ENCODE results near the gene PEX14.

The PEX14 gene

GRCh38 chr1:10646347-10646861, 171.7 kb downstream of the PEX14 start:
- Histone ChIP-seq H3K9me3 (ENCODE audit: low read length) (no peaks in the 10 kb centered on the region), H3K27me3 (ENCODE audit: insufficient read depth, low read length) (no peaks in the 10 kb centered on the region), H4K20me1 (ENCODE audit: insufficient read depth, low read length) (no peaks in the 10 kb centered on the region), H3F3A (ENCODE audit: insufficient read depth, low read length) (no peaks in the 10 kb centered on the region), H3K4me3 (ENCODE audit: low read depth, low read length, poor library complexity, severe bottlenecking) (no peak overlapping the region), H3K4me1 (ENCODE audit: insufficient read depth, low read length, severe bottlenecking) (no peaks in the 10 kb centered on the region), H3K36me3 (ENCODE audit: insufficient read depth, low read length) (no peaks in the 10 kb centered on the region), H3K9me2 (ENCODE audit: low read depth, low read length) (no peaks in the 10 kb centered on the region), H2AFZ (ENCODE audit: low read length) (no peak overlapping the region), H3K27ac (ENCODE audit: low read depth, low read length, poor library complexity, severe bottlenecking) (no peak overlapping the region), H3K9ac (ENCODE audit: low read length) (no peak overlapping the region), H3K79me2 (ENCODE audit: insufficient read depth, low read length) (no peaks in the 10 kb centered on the region), H3K4me2 (ENCODE audit: low read length) (no peak overlapping the region)
- no peak for TF ChIP-seq CTCF (IDR thresholded peaks at IDR 0.05; ENCODE audit: low read length)
- TF ChIP-seq EZH2 (IDR thresholded peaks at IDR 0.05; ENCODE audit: borderline replicate concordance, low read length): no peak

DNA sequence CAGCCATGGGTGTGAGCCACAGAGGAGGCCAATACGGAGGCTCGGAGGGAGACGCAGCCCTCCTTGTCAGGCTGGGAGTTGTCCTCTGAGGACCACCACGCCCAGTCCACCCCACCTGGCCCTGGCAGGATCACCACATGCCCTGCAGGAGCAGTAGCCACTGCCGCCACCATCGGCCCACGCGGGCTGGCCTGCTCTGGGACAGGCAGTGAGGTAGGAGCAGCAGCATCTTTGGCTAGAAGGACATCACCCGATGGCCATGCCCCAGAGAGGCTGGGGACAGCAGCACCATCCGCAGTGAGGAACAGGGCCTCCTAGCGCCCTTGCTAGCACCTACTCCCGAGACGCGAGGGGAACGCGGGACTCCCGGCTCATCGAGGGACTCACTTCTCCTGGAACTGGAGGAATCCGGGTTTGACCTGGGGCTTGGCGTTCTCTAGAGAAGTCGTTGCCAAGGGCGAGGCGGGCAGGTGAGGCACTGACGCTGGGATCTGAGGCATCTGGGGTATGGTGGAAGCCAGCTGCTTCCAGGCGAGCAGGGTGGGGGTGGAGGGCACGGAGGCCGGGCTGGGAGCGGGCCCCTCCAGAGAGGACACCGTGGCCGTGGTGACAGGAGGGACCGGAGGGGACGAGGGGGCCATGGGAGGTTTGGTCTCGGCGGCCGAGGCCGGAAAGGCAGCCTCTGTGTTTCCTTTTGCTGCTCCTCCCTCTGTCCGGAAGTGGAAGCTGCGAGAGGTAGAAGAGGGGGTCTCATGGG, 172.8 kb downstream of the PEX14 start:
- H4K20me1 ChIP-seq (ENCODE audit: insufficient read depth, low read length): no peaks in the 10 kb centered on the region
- no peaks in the 10 kb centered on the region for H3K27me3 ChIP-seq (ENCODE audit: insufficient read depth, low read length)
- H3F3A ChIP-seq (ENCODE audit: insufficient read depth, low read length): no peaks in the 10 kb centered on the region
- H3K9me2 ChIP-seq (ENCODE audit: low read depth, low read length): no peaks in the 10 kb centered on the region
- H3K4me2 ChIP-seq (ENCODE audit: low read length): no peak overlapping the region
- no peak overlapping the region for H2AFZ ChIP-seq (ENCODE audit: low read length)
- H3K9ac ChIP-seq (ENCODE audit: low read length): no peak overlapping the region
- H3K27ac ChIP-seq (ENCODE audit: low read depth, low read length, poor library complexity, severe bottlenecking): no peak overlapping the region
- H3K36me3 ChIP-seq (ENCODE audit: insufficient read depth, low read length): no peaks in the 10 kb centered on the region
- no peak for TF ChIP-seq EZH2 (IDR thresholded peaks at IDR 0.05; ENCODE audit: borderline replicate concordance, low read length)
- no peak for TF ChIP-seq CTCF (IDR thresholded peaks at IDR 0.05; ENCODE audit: low read length)
- H3K4me3 ChIP-seq (ENCODE audit: low read depth, low read length, poor library complexity, severe bottlenecking): no peak overlapping the region
- H3K79me2 ChIP-seq (ENCODE audit: insufficient read depth, low read length): no peaks in the 10 kb centered on the region
- no peaks in the 10 kb centered on the region for H3K4me1 ChIP-seq (ENCODE audit: insufficient read depth, low read length, severe bottlenecking)
- H3K9me3 ChIP-seq (ENCODE audit: low read length): no peaks in the 10 kb centered on the region

DNA sequence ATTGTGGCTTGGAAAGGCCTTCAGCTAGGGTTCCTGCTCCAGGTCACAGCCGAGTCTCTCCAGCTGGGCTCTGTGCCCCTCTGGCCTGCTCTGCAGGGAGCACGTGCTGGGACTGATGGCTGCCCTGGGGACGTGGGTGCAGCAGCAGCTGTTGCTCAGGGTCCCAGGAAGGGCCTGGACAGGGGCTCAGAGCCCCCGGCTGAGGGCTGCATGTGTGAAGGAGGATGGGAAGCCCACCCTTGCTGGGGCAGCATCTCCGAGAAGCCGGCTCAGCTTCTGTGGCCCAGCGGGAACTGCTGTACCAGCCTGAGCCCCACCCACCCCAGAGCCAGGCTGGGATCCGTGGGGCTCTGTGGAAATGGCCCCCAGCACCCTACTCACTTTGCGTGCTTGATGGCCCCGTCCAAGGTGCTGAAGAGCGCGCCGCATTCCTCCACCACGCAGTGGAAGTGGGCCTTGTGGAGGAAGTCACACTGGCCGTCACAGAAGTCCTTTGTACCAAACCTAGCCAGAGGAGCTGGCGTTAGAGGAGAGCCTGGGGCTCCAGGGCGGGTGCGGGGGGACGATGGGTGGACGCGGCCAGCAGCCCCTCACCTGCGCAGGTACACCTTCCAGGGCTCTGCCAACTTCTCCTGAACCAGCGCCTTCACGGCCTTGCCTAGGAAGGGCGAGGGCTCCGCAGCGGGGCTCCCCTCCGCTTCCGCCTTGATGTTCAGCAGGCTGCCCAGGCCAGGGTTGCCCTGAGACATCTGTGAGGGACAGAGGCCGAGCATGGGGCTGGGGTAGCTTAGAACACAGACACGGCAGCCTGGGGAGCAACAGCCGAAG, 174.2 kb downstream of the PEX14 start:
- Histone ChIP-seq H3K27ac (ENCODE audit: low read depth, low read length, poor library complexity, severe bottlenecking) (no peak overlapping the region), H2AFZ (ENCODE audit: low read length) (no peak overlapping the region)

More for the DNA sequence above, 174.2 kb downstream of the PEX14 start:
- Histone ChIP-seq H3K36me3 (ENCODE audit: insufficient read depth, low read length) (no peaks in the 10 kb centered on the region), H3K79me2 (ENCODE audit: insufficient read depth, low read length) (no peaks in the 10 kb centered on the region), H3K9me3 (ENCODE audit: low read length) (no peaks in the 10 kb centered on the region), H3K4me1 (ENCODE audit: insufficient read depth, low read length, severe bottlenecking) (no peaks in the 10 kb centered on the region), H3K9ac (ENCODE audit: low read length) (no peak overlapping the region), H3K27me3 (ENCODE audit: insufficient read depth, low read length) (no peaks in the 10 kb centered on the region), H3K4me2 (ENCODE audit: low read length) (no peak overlapping the region), H4K20me1 (ENCODE audit: insufficient read depth, low read length) (no peaks in the 10 kb centered on the region), H3K4me3 (ENCODE audit: low read depth, low read length, poor library complexity, severe bottlenecking) (no peak overlapping the region), H3F3A (ENCODE audit: insufficient read depth, low read length) (no peaks in the 10 kb centered on the region), H3K9me2 (ENCODE audit: low read depth, low read length) (no peaks in the 10 kb centered on the region)
- no peak for TF ChIP-seq CTCF (IDR thresholded peaks at IDR 0.05; ENCODE audit: low read length)
- TF ChIP-seq EZH2 (IDR thresholded peaks at IDR 0.05; ENCODE audit: borderline replicate concordance, low read length): no peak
